Activated CD4-positive, alpha-beta memory T cell treated with anti-CD3 and anti-CD28 coated beads for 36 hours (primary cell): Measurements from ENCODE around the gene YIPF5. TPM values are rescaled to one million over a fixed set of nuclear protein-coding genes. Genes with fewer than 3 reads are reported as not detected.

ENCODE experiments used
- CTCF ChIA-PET: fragments of 350-600 bp; sonication (Branson Sonifier 250); formaldehyde crosslinking; loops from one replicate; lab custom pipeline; 2021; ENCODE audit warnings: antibody characterized with exemption, inconsistent platforms; lab: Charles Lee
- POLR2A ChIA-PET: fragments of 350-600 bp; sonication (Branson Sonifier 250); formaldehyde crosslinking; loops from one replicate; lab custom pipeline; 2021; ENCODE audit warnings: antibody characterized with exemption; lab: Charles Lee
- DNase-seq: peaks from one replicate; pipeline ENCODE4 v3.0.0-alpha.2; 2020
- H3K27ac Mint-ChIP-seq: one replicate; pipeline ENCODE4 v1.8.0; 2021; ENCODE audit warnings: mixed read lengths
- H3K27me3 Mint-ChIP-seq: one replicate; pipeline ENCODE4 v1.8.0; 2021; ENCODE audit warnings: mixed read lengths
- H3K36me3 Mint-ChIP-seq: one replicate; pipeline ENCODE4 v1.8.0; 2021; ENCODE audit warnings: mixed read lengths
- H3K4me1 Mint-ChIP-seq: one replicate; pipeline ENCODE4 v1.8.0; 2021; ENCODE audit warnings: low read depth, mixed read lengths
- H3K4me3 Mint-ChIP-seq: one replicate; pipeline ENCODE4 v1.8.0; 2021; ENCODE audit warnings: mild to moderate bottlenecking, mixed read lengths
- H3K9me3 Mint-ChIP-seq: one replicate; pipeline ENCODE4 v1.8.0; 2021; ENCODE audit warnings: mixed read lengths
- intact Hi-C: fragments of 100-400 bp; cut with micrococcal nuclease; formaldehyde crosslinking; loops from one replicate; pipeline ENCODE4 v1.15.1; 2023
- total RNA-seq, 2 experiments: library from RNA; stranded (reverse); gene quantifications; one replicate each; pipeline ENCODE4 v1.2.3, GENCODE V29; 2021

Gene YIPF5
- total RNA-seq, 2 experiments from 2014 or later = 41.4 to 42.1 TPM

DNA sequence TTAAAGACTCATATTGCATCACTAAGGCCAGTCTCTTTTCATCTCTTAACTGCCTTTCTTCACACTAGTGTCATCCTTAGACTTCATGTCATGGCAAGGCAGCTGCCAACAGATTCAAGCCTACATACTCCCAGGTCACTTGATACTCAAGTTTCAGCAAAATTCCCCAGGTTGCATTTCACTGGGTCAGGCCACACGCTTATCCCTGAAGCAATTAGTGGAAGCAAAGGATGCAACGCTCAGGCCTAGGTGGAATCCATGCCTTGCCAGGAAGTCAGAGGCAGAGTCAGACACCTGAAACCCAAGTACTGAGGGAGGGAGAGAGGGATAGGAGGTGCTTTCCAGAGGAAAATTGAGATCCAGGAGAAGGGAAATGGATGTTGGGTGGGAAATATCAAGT, 28.9 kb downstream of the YIPF5 start:
- H3K9me3 Mint-ChIP-seq = no peaks in the 10 kb centered on the region
- H3K27me3 Mint-ChIP-seq = peaks cover 6% of the 10 kb centered on the region
- H3K4me3 Mint-ChIP-seq = no peak overlapping the region
- intact Hi-C loops = loop anchor here (5.0 kb wide), 1 partner anchor 164 kb away; no protein-coding TSS in a partner anchor
- ChIA-PET POLR2A (no interaction called here), CTCF (interaction anchor here (1.5 kb wide), 1 partner anchor 45 kb away, joined by 3 read pairs; no protein-coding TSS in a partner anchor)
- H3K4me1 Mint-ChIP-seq = peaks cover 3% of the 10 kb centered on the region
- H3K27ac Mint-ChIP-seq = no peak overlapping the region
- H3K36me3 Mint-ChIP-seq = no peaks in the 10 kb centered on the region
- DNase-seq = no peak

DNA sequence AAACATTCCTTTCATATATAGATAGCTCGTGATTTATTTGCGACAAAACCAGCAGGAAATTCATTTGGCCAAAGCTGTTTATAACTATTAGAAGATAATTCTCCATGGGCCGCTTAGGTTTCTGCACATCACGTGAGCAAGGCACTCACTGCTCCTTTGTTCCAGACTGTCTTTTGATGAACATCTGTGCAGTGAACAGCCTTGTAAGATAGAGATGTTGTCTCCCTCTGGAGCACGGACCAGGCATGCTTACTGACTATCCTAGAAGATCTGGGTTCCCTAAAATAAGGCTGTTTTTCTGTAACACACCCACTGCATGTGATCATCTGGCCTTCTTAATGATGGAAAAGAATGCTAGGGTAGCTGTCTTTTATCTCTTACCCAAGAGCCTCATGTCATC, 30.9 kb downstream of the YIPF5 start:
- intact Hi-C loops = no loop called here
- Mint-ChIP-seq H3K27ac (no peak overlapping the region), H3K9me3 (no peaks in the 10 kb centered on the region), H3K36me3 (no peaks in the 10 kb centered on the region), H3K4me3 (no peak overlapping the region), H3K27me3 (peaks cover 8% of the 10 kb centered on the region), H3K4me1 (peaks cover 3% of the 10 kb centered on the region)
- DNase-seq = no peak
- POLR2A ChIA-PET = no interaction called here
- CTCF ChIA-PET = no interaction called here

DNA sequence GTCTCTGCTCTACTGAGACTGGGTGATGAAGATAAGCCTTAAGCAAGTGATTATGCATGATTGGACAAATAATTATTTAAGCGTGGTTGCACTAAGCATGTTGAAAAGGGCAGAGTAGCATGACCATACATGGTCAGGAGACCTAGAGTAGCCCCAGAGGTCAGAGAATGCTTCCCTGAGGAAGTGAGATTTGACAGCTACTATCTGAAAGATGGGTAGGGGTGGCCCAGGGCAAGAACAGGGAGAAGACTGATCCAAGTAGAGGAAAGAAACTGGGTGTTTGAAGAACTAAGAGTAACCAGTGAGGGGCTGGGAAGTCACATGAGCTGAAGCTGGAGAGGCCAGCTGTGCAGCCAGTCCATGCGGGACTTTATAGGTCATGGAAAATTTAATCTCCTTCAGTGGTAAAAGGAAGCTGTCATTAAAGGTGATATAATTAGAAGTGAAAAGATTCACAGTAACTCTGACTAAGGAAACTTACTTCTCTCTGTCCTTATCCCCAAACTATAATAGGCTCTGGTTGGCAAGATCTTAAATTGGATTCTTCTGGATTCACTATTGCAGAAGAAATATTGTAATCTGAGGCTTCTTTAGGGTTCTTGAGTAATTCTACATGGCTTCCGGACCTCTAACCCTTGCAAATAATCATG, 35.2 kb downstream of the YIPF5 start:
- CTCF ChIA-PET = no interaction called here
- H3K36me3 Mint-ChIP-seq = no peaks in the 10 kb centered on the region
- H3K9me3 Mint-ChIP-seq = no peaks in the 10 kb centered on the region

DNA sequence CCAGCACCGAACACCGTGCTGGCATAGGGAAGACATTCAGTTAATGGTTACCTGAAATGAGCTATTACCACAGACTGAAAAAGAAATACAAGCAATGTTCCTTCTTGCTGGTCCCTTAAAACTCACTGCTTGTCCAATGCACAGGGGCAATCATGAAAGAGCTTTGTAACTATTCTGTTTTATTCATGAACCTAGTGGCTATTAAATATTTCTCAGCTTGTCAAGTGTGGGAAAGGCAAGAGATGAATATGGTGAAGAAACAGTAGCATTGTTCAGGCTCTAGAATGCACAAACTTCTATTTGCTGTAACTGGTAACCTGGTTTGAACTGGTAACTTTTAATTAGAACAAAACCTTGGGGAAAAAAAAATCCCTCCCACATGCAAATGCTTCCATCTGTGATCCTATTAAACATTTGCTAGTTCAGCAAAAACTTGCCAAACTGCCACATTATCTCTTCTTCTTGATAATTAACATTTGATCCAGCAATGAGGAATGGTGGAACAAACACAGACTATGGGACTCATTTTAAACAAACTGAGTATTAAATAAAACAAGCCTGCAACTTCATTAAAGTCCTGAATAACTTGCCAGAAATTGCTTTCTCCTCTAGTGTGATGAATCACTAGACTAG, 36.1 kb downstream of the YIPF5 start:
- H3K36me3 Mint-ChIP-seq = no peaks in the 10 kb centered on the region
- H3K9me3 Mint-ChIP-seq = no peaks in the 10 kb centered on the region
- no peak for DNase-seq
- H3K27me3 Mint-ChIP-seq = peaks cover 7% of the 10 kb centered on the region
- H3K4me1 Mint-ChIP-seq = no peaks in the 10 kb centered on the region
- intact Hi-C loops = no loop called here
- no peak overlapping the region for H3K4me3 Mint-ChIP-seq
- no peak overlapping the region for H3K27ac Mint-ChIP-seq
- CTCF ChIA-PET = no interaction called here
- POLR2A ChIA-PET = no interaction called here

More for the DNA sequence above, 35.2 kb downstream of the YIPF5 start:
- no peaks in the 10 kb centered on the region for H3K4me1 Mint-ChIP-seq
- intact Hi-C loops = no loop called here
- no peak for DNase-seq
- H3K4me3 Mint-ChIP-seq = no peak overlapping the region
- H3K27me3 Mint-ChIP-seq = peaks cover 7% of the 10 kb centered on the region
- no peak overlapping the region for H3K27ac Mint-ChIP-seq
- POLR2A ChIA-PET = no interaction called here

DNA sequence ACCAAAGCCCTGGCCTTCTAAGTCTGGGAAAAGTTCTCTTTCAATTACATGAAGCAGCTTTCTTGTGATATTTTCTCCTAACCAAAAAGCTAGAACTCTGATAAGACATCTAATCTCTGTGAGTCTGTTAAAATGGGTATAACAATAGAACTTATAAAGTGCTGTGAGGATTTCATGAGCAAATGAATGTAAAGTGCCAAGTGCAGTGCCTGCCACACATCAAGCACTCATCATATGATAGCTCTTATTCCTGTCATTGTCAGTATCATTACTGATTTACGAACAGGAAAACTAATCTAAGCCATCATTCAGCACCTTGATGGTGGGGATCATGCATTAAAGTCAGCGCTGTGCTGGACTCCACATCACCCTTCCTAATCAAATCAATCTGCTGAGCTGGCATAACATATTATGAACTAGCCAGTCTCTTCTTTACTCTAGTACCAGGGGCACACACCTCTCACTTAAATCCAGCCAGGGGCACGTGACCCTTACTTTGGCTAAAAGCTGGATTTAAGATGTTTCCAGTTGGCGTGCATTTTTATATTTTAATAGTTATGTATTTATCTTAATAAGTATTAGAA, 37.3 kb downstream of the YIPF5 start:
- CTCF ChIA-PET = no interaction called here
- Mint-ChIP-seq H3K4me3 (no peak overlapping the region), H3K27me3 (peaks cover 7% of the 10 kb centered on the region), H3K36me3 (no peaks in the 10 kb centered on the region), H3K27ac (no peak overlapping the region), H3K9me3 (no peaks in the 10 kb centered on the region), H3K4me1 (no peaks in the 10 kb centered on the region)
- POLR2A ChIA-PET = no interaction called here
- DNase-seq = no peak
- intact Hi-C loops = no loop called here

DNA sequence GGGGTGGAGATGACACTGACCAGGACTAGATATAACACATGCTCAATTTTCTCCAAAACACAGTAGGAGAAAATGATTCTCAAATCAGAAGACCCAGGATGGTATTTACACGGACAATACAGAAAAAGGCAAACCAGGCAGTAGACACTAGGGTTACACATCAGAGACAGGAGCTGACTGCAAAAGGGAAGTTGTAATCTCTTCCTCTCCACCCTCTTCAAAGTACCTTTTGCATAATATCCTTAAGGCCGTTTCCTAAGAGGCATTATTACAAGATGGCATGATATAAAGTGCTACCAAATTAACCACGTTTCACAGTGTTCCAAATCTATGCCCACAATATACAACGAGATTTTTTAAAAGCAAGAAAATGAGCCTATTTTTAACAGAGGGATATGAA, 39.2 kb downstream of the YIPF5 start:
- ChIA-PET CTCF (interaction anchor here (1.5 kb wide), 1 partner anchor 72 kb away, joined by 3 read pairs; no protein-coding TSS in a partner anchor), POLR2A (no interaction called here)
- Mint-ChIP-seq H3K27me3 (peaks cover 4% of the 10 kb centered on the region), H3K27ac (no peak overlapping the region), H3K4me3 (no peak overlapping the region), H3K4me1 (no peaks in the 10 kb centered on the region), H3K9me3 (no peaks in the 10 kb centered on the region), H3K36me3 (no peaks in the 10 kb centered on the region)
- intact Hi-C loops = no loop called here
- DNase-seq = no peak

DNA sequence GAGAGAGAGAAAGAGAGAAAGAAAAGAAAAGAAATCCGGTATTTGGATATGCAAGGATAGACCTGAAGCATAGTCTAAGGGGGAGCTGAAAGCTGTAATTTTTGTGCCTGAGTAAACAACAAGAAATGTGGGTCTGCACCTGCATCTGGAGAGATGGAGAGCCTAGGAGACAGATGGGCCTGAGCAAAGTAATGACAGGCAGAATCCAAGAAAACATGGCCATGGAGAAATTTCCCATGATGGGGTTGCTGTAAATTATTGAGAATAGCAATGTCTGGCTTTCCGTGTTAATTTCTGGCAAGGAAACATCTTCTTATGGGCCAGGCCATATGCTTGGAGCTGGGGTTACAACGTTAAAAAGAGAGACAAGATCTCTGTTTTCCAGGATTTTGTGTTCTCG, 40.2 kb downstream of the YIPF5 start:
- H3K36me3 Mint-ChIP-seq = no peaks in the 10 kb centered on the region
- no peak overlapping the region for H3K4me3 Mint-ChIP-seq
- DNase-seq = no peak
- intact Hi-C loops = no loop called here
- H3K9me3 Mint-ChIP-seq = no peaks in the 10 kb centered on the region
- H3K27me3 Mint-ChIP-seq = peaks cover 4% of the 10 kb centered on the region
- no peak overlapping the region for H3K27ac Mint-ChIP-seq
- ChIA-PET POLR2A (no interaction called here), CTCF (interaction anchor here (1.5 kb wide), 1 partner anchor 73 kb away, joined by 3 read pairs; no protein-coding TSS in a partner anchor)
- no peaks in the 10 kb centered on the region for H3K4me1 Mint-ChIP-seq

DNA sequence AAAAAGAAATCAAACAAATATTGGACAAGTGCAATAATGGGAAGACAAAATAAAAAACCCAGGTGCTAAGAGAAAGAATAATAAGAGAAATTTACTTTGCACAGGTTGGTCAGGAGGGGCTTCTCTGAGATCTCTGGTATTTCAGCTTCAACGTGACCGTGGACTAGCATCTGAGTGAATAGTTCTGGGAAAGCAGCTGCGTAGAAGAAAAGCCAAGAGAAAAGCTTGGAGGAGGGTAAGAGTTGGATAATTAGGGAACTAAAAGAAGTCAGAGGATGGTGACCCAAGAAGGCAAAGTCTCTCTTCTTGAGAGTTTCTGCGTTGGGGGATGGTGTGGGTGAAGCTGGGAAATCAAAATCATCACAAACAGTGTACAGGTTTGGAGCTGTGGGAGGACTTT, 41.6 kb downstream of the YIPF5 start:
- Mint-ChIP-seq H3K27me3 (no peaks in the 10 kb centered on the region), H3K9me3 (no peaks in the 10 kb centered on the region), H3K4me3 (no peak overlapping the region), H3K36me3 (no peaks in the 10 kb centered on the region), H3K4me1 (no peaks in the 10 kb centered on the region), H3K27ac (no peak overlapping the region)
- CTCF ChIA-PET = no interaction called here
- no peak for DNase-seq
- POLR2A ChIA-PET = no interaction called here
- intact Hi-C loops = no loop called here

DNA sequence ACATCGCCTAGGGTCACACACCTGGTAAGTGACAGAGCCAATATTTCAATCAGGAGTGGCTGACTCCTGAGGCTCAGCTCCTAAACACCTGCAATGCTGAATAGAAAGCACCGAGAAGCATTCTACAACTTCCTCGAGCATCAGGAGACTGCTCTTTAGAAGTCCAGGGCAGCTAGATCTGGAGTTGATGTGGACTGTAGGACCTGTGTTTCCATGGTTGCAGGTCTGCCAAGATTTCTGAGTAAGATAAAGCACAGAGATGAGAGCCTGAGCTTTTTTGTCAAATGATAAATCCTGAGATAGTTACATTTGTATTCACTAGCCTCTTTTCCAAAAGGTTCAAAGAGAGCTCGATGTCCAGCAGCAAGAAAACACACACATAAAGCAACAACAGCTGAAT, 43.8 kb downstream of the YIPF5 start:
- no peak for DNase-seq
- Mint-ChIP-seq H3K36me3 (no peaks in the 10 kb centered on the region), H3K9me3 (no peaks in the 10 kb centered on the region), H3K4me3 (no peak overlapping the region), H3K4me1 (no peaks in the 10 kb centered on the region), H3K27ac (no peak overlapping the region), H3K27me3 (no peaks in the 10 kb centered on the region)
- intact Hi-C loops = no loop called here
- ChIA-PET POLR2A (no interaction called here), CTCF (no interaction called here)

DNA sequence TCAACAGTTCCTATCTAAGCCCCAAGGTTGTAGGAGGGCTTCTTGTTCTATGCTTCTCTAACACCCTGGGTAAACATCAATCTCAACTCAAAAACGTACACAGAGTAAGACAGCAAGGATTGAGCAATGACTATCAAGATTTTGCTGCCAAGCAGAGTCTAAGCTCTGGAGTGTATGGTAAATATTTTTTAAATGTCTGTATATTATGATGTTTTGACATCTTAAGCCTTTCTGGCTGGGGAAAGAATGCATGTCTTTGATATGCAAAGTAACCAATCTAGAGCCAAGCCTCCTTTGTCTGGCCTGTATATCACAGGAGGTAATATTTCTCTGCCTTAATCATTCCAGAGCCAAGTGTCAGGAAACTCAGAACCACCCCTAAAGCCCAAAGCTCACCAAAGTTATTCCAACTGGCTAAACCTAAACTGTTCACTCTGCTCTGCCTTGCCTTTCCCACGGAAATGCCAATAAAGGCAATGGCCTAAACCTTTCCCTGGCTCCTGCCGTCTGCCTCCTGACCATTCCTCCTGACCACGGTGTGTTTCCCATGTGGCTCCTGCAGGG, 45.2 kb downstream of the YIPF5 start:
- no peaks in the 10 kb centered on the region for H3K27me3 Mint-ChIP-seq
- no peak overlapping the region for H3K4me3 Mint-ChIP-seq
- no peaks in the 10 kb centered on the region for H3K36me3 Mint-ChIP-seq
- H3K27ac Mint-ChIP-seq = no peak overlapping the region
- ChIA-PET CTCF (no interaction called here), POLR2A (no interaction called here)
- no peak for DNase-seq
- H3K4me1 Mint-ChIP-seq = no peaks in the 10 kb centered on the region
- intact Hi-C loops = no loop called here
- no peaks in the 10 kb centered on the region for H3K9me3 Mint-ChIP-seq

DNA sequence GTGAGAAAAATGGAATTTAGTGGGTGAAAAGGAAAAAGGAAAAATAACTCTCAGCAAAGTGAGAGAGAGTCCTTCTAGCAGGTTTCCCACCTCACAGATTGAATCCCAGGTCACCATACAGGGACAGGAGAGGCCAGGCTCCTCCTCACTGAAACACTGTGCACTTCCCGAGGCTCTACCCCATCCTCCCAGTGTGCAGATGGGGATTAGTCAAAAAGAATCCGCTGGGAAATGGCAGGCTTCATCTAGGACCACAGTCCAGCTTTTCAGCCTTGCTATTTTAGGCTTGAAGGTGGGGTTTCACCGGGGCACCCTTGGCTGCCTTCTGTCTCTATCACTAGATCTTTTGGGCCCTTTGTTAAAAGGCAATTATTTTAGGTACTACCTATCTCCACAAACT, 47.8 kb downstream of the YIPF5 start:
- H3K27me3 Mint-ChIP-seq = no peaks in the 10 kb centered on the region
- no peak overlapping the region for H3K4me3 Mint-ChIP-seq
- intact Hi-C loops = no loop called here
- ChIA-PET POLR2A (no interaction called here), CTCF (interaction anchor here (0.6 kb wide), 1 partner anchor 115 kb away, joined by 3 read pairs; no protein-coding TSS in a partner anchor)
- DNase-seq = no peak
- peaks cover 2% of the 10 kb centered on the region for H3K9me3 Mint-ChIP-seq
- H3K36me3 Mint-ChIP-seq = no peaks in the 10 kb centered on the region
- H3K4me1 Mint-ChIP-seq = no peaks in the 10 kb centered on the region
- no peak overlapping the region for H3K27ac Mint-ChIP-seq

DNA sequence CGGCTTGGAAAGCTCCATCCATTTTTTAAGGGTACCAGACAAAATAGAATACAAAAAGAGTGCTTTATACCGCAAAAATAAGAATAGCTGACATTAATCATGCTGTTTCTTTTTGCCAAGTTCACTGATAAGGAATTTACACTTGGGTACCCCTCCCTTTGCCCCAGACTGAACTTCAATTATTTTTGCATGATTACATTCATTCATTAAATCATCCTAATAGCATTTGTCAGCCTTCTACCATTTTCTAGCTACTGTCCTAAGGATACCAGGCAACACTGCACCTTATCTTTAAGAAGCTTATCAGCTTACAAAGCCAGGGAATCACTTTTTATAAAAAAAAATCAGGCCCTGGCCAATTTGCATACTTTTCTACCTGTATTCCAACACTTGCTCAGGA, 48.4 kb downstream of the YIPF5 start:
- POLR2A ChIA-PET = no interaction called here
- Mint-ChIP-seq H3K27me3 (no peaks in the 10 kb centered on the region), H3K9me3 (peaks cover 2% of the 10 kb centered on the region), H3K36me3 (no peaks in the 10 kb centered on the region), H3K4me1 (no peaks in the 10 kb centered on the region), H3K4me3 (no peak overlapping the region), H3K27ac (no peak overlapping the region)
- DNase-seq = no peak
- CTCF ChIA-PET = interaction anchor here (0.6 kb wide), 1 partner anchor 114 kb away, joined by 3 read pairs; no protein-coding TSS in a partner anchor
- intact Hi-C loops = no loop called here
